ENCODE results near the gene LRMDA. TPM values are rescaled to one million over a fixed set of nuclear protein-coding genes. Genes with fewer than 3 reads are reported as not detected.

The LRMDA gene
- total RNA-seq, 2 donors from 2014 or later, result 12.2 to 25.4 TPM

GRCh38 chr10:76328348-76328747, 896.9 kb downstream of the LRMDA start:
- TF ChIP-seq CTCF (IDR thresholded peaks at IDR 0.05), result no peak
- TF ChIP-seq POLR2A (IDR thresholded peaks at IDR 0.05), result no peak
- H3K4me1 ChIP-seq, result no peaks in the 10 kb centered on the region
- H3K36me3 ChIP-seq (replicated peaks in 1 of 2; ENCODE audit: insufficient read depth in 1 of 2, low read depth in 2 of 2), result no peaks in the 10 kb centered on the region
- intact Hi-C loops (cut with DNase I), result no loop called here
- H3K4me3 ChIP-seq, result no peak overlapping the region
- ATAC-seq (no peak), DNase-seq (no peak)
- 73 to 78% methylated on average over 2 of the region's 2 CpGs for WGBS, 2 donors
- no peaks in the 10 kb centered on the region for H3K27me3 ChIP-seq
- no peaks in the 10 kb centered on the region for H3K9me3 ChIP-seq
- H3K27ac ChIP-seq, result no peak overlapping the region

- no peak for ATAC-seq
- intact Hi-C loops (cut with DNase I), result no loop called here
- H3K4me3 ChIP-seq, result no peak overlapping the region
Measured at GRCh38 chr10:76329891-76330575, 898.6 kb downstream of the LRMDA start.

DNA sequence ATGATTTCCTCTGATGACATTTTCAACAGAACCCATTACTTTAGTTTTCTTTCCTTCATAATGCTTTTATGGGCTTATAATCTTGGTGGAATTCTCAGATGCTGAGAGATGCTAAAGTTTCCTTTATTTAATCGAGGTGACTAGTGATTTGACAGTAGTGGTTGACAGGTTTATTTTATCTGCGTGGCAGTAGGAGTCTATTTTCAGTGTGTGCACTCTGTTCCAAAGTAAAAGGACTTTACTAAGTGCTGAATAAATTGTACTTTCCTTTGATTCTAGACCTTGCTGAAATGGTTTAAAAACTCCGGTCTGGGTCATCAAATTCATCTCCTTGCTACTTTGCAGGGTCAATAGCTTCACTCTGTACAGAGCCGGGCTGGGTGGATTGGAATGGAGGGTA, 900.3 kb downstream of the LRMDA start:
- no peak for DNase-seq
- Histone ChIP-seq H3K9me3 (no peaks in the 10 kb centered on the region), H3K27me3 (no peaks in the 10 kb centered on the region), H3K4me3 (no peak overlapping the region), H3K27ac (no peak overlapping the region), H3K4me1 (peaks cover 11% of the 10 kb centered on the region), H3K36me3 (replicated peaks in 1 of 2; ENCODE audit: insufficient read depth in 1 of 2, low read depth in 2 of 2) (no peaks in the 10 kb centered on the region)
- TF ChIP-seq CTCF (IDR thresholded peaks at IDR 0.05), result no peak
- TF ChIP-seq POLR2A (IDR thresholded peaks at IDR 0.05), result no peak
- intact Hi-C loops (cut with DNase I), result no loop called here
- WGBS, 2 donors, result 94 to 96% methylated on average over 4 of the region's 4 CpGs
- no peak for ATAC-seq

More at GRCh38 chr10:76329891-76330575, 898.6 kb downstream of the LRMDA start:
- Histone ChIP-seq H3K4me1 (no peaks in the 10 kb centered on the region), H3K36me3 (replicated peaks in 1 of 2; ENCODE audit: insufficient read depth in 1 of 2, low read depth in 2 of 2) (no peaks in the 10 kb centered on the region), H3K27ac (no peak overlapping the region), H3K27me3 (no peaks in the 10 kb centered on the region), H3K9me3 (no peaks in the 10 kb centered on the region)
- 88 to 92% methylated on average over 5 of the region's 5 CpGs for WGBS, 2 donors
- DNase-seq, result no peak
- TF ChIP-seq POLR2A (IDR thresholded peaks at IDR 0.05), result no peak
- TF ChIP-seq CTCF (IDR thresholded peaks at IDR 0.05), result no peak

DNA sequence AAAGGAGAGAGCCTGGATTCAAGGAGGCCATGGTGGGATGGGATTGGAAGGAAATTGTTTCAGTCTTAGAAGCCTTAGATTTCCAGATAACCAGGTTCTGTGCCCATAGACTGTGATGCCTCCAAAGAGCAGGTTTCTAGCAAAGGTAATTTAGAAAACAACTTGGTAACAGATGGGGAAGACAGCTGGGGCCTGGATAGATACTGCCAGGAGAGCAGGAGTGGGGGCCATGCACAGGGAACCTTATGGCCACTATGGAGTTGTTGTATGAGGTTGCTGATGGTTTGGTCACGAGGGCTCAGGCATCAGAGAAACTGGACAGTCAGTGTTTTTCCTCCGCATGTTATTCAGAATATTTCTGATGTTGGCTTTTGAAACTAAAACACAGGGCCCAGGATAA, 901.9 kb downstream of the LRMDA start:
- WGBS, 2 donors, result 93 to 96% methylated on average over 2 of the region's 2 CpGs
- intact Hi-C loops (cut with DNase I), result no loop called here
- TF ChIP-seq CTCF (IDR thresholded peaks at IDR 0.05) (no peak), POLR2A (IDR thresholded peaks at IDR 0.05) (no peak)

DNA sequence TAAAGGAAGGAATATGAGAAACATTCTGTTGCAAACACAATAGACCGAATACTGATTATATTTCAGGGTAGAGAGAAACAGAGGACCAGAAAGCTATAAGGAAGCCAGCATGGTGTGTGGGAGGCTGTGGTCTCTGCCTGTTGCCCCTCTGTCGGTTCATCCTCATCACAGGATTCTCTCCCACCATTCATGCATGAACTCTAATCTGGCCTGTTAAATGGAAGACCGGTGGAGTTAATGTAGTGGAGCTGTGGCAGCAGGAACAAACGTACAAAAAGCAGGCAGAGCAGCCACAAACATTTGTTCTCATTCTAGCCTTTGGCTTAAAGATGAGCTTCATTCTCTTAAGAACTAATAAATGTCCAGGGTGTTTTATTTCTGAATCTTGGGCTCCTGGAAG, 902.4 kb downstream of the LRMDA start:
- no peak for ATAC-seq
- no peak for DNase-seq
- Histone ChIP-seq H3K9me3 (no peaks in the 10 kb centered on the region), H3K27me3 (no peaks in the 10 kb centered on the region), H3K27ac (no peak overlapping the region), H3K4me3 (no peak overlapping the region), H3K36me3 (replicated peaks in 1 of 2; ENCODE audit: insufficient read depth in 1 of 2, low read depth in 2 of 2) (no peaks in the 10 kb centered on the region), H3K4me1 (peaks cover 13% of the 10 kb centered on the region)
- no peak for TF ChIP-seq CTCF (IDR thresholded peaks at IDR 0.05)
- no peak for TF ChIP-seq POLR2A (IDR thresholded peaks at IDR 0.05)
- intact Hi-C loops (cut with DNase I), result no loop called here
- WGBS, 2 donors, result 83 to 85% methylated on average over 4 of the region's 4 CpGs

More for the DNA sequence above, 901.9 kb downstream of the LRMDA start:
- Histone ChIP-seq H3K36me3 (replicated peaks in 1 of 2; ENCODE audit: insufficient read depth in 1 of 2, low read depth in 2 of 2) (no peaks in the 10 kb centered on the region), H3K4me1 (peaks cover 13% of the 10 kb centered on the region), H3K4me3 (no peak overlapping the region), H3K27me3 (no peaks in the 10 kb centered on the region), H3K27ac (no peak overlapping the region), H3K9me3 (no peaks in the 10 kb centered on the region)
- DNase-seq (no peak), ATAC-seq (no peak)

Measured in body of pancreas (tissue), 4 donors.